HG03060 (cell line): ENCODE results near the gene CRISP2.

Experiments used
- ATAC-seq: cut with Tn5 transposase; IDR thresholded peaks from one replicate; pipeline ENCODE4 v1.9.1; 2021; ENCODE audit warnings: low read depth, moderate number of reproducible peaks; ENCODE audit not compliant: unreplicated experiment

Gene CRISP2

DNA sequence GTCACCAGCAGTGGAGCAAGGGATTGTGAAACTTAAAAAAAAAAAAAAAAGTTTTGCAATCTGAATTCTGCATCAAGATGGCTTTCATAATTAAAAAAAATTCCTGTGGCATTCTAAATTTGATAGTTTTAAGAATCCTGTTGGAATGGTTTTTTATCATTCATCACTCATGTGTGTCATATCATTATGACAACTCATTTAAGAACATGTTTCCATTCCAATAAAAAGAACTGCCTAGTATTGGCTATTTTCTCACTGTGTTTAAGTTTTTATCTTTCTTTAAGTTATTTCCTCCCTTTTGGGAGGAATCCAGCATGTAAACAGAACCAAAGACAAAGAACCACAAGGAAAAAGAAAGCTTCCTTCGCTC is 50.5 kb downstream of the CRISP2 start:
- no peak for ATAC-seq

DNA sequence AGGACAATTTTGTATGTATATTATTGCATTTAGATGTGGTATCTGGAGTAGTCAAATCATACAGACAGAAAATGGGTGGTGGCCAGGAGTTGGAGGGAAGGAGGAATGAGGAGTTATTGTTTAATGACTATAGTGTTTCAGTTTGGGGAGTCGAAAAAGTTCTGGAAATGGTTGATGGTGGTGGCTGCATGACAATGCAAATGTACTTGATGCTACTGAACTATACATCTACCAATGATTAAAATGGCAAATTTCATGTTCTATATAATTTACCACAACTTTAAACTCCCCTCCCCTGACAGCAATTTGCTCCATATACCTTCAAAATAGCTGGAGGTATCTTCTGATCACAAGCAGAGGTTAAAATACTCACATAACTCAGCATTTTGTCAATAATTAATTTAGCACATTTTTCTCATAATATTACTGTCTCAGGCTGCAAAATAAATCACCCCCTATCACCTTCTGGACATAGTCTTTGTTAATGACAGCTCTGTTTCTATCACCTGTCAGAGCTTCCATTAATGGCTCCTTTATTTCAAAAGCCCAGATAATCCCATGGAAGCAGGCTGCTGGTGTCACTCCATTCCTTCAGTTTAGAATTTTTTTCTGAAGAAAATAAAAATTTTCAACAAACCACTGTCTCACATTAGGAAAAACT is 51.0 kb downstream of the CRISP2 start:
- ATAC-seq: no peak

DNA sequence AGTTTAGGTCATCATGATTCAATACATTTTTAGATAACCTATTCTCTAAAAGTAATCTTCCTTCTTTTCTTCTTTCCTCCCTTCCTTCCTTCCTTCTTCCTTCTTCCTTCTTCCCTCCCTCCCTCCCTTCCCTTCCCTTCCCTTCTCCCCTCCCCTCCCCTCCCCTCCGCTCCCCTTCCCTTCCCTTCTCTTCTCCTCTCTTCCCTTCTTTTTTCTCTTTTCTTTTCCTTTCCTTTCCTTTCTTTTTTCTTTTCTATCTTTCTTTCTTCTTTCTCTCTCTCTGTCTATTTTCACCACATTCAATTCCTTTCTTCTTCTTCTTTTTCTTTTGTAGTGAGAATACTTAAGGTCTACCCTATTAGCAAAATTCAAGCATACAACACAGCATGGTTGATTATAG is 59.4 kb downstream of the CRISP2 start:
- no peak for ATAC-seq

DNA sequence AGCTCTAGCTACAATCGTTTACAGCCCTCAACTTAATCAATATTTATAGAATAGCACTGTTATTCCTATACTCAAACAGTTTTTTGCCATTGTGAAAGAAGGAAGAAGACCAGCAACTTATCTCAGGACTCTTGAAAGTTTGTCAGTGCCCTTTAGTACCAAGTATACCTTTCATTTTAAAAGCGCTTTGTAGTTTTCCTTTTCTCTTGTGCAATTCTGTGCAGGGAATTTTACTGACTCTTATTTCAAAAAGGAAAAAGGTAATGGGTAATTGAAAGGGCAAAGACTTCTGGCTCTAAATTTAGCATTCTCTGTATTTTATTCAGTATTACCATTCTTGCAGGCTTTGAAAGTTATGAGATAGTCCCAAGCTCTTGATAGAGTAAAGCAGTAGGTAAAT is 59.9 kb downstream of the CRISP2 start:
- no peak for ATAC-seq

DNA sequence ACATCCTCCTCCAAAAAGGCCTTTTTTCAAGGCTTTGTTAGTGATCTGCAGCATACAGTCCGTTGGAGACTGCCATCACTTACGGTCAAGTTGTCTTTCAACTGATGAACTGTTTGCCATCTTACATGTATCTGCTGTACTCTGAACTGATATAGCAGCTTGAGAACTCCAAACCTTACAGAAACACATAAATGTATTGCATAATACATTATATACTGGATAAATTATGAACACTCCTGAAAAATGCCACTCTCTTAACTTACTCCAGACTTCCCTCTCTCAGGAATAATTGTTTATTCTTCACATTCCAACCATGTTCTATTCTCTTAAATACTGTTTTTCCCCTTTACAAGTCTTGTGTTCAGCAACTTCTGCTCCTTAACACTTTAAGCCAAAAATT is 62.1 kb downstream of the CRISP2 start:
- no peak for ATAC-seq

DNA sequence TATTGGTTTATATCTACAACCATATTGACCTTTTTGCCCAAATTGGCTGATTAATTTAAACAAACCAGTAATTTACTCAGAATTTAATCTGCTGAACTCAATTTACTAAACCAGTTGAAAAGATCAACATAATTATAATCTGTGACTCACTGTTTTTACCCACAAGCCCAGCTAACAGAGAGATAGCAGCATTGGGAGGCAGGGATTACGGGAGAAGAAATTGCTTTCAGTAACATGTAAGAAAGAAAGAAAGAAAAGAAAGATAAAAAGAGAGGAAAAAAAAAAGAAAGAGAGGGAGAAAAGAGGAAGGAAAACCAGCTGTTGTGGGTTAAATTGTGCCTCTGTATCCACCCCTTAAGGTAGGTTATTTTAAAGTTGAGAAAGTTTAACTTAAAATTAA is 63.4 kb downstream of the CRISP2 start:
- ATAC-seq: no peak

DNA sequence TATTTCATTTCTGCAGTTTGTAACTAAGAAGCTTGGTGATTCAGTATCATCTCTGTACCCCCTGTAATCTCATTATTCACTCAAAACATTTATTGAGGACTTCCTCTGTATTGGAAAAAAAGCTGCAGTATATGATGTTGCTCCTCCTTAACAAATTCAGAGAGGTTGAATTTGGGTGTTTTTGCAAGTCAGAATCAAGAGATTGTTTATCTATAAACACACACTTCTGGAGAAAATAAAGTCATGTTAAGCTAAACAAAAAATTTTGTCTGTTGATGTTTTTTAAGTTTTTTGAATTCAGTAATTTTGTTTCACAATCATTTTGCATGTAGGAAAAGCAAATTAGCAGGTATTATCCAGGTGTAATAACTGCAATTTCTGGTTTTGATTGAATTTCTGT is 65.3 kb downstream of the CRISP2 start:
- no peak for ATAC-seq

DNA sequence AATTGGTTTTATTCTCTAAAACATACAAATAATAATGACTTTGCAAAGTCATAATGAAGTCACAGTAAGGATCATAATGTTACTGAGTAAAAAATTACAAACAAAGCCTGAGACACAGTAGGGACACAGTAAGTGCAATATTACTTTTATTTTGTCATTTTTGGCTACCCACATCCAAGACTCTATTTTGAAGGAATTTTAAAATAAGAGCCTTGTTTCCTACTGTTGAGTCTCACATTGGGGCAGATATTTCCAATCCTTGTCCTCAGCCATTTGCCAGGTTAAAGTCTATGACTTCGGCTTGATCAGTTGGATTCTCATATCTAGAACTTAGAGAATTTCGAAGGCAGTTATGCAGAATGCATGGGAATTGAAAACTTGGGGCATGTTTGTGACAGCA is 65.9 kb downstream of the CRISP2 start:
- no peak for ATAC-seq

DNA sequence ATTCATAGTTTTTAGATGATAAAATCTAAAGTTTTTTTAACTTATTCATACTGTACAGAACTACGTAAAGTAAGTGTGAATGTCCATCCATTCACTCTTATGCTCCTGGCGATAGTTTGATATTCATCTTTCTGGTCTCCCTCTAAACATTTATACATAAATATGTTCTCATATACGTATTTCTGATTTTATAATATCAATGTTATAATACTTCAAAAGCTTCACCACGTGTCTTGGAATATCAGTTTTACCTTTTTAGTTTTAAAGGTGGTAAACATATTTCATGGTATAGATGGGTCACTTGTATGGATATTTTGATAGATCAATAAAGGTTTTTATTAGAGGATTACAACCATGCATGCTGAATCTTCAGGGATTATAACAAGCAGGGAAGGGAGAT is 66.4 kb downstream of the CRISP2 start:
- no peak for ATAC-seq

DNA sequence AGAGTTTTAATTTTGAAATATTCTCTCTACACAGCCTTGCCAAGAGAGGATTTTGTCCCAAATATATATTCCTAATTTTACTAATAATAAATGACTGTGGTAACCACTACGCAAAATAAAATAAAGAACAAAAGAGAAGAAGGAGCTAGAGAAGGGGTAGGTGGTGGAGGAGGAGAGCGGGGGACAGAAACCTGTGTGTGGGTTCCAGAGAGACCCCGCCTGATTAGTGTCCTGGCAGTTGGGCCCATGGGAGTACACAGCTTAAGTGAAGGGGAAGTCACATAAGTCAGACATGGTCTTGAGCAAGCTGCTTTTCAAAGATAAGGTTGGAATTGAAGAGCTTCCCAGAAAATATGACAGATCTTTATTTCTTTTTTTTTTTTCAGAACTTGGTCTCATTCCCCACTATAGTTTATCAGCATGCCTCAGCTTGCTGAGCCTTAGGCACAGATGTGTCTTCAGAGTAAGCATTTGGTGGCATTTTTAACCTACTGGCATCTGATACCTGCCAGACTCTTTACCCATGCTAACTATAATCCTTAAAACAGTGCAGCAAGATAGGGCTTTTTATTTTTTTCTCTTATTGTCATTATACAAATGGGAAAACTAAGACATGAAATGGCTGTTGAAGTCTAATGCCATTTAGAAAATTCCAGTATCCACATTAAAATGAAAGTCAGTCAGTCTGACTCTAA is 67.1 kb downstream of the CRISP2 start:
- ATAC-seq: no peak

DNA sequence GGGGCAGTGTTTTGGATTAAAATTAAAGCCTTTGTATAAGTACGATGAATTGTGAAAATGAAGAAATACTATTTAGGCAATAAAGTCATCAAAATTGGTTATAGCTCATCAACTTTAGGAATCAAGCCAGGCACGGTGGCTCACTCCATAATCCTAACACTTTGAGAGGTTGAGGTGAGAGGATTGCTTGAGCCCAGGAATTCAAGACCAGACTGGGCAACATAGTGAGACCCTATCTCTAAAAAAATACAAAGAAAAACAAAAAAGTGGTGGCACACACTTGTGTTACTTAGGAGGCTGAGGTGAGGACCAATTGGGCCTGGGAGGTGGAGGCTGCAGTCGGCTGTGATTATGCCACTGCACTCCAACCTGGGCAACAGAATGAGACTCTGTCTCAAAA is 68.2 kb downstream of the CRISP2 start:
- ATAC-seq: no peak
